A172 (cell line): Measurements from ENCODE around the gene ALCAM. TPM values are rescaled to one million over a fixed set of nuclear protein-coding genes. Genes with fewer than 3 reads are reported as not detected.

Experiments
- DNase-seq: peaks from one replicate; pipeline ENCODE4 v3.0.0-alpha.2; 2015; ENCODE audit warnings: low spot score
- total RNA-seq: library from RNA; depleted of rRNA; stranded (reverse); fragments of >200 nt; shearing (Covaris generic); gene quantifications from 2 replicates; pipeline ENCODE4 v1.2.3, GENCODE V29; 2014

The ALCAM gene
- total RNA-seq, 1 experiment from 2014 or later = 102 TPM

DNA sequence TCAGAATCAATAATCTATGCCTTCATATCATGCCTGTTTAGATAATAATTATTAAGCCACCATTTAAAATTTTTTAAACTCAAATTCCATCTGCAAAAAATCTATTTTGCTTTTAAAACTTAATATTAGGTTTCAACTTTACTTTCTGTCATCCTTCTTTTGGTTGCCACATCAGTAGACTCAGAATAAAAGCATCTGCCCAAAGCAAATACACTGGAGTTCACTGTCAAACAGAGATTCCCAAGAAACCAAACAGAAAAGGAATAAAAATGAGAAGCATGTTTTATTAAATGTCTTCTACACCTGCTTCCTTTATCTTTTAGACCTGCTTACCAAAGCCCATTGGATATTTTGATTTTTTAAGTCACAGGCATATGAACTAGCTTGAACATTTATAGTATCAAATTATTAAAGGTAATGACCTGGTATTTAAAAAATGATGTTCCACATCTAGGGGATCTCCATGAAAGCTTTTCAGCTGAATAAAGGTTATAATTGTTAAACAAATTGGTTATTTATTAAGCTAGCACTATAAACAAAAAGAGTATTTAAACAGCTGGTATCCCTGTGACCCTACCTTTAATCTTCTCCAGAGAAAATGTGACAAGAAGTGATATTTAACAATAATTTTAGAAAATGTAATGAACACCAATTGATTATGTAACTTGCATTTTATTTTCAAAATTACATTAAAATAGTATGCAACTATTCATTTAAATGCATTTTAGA is 62.5 kb downstream of the ALCAM start:
- DNase-seq = no peak

DNA sequence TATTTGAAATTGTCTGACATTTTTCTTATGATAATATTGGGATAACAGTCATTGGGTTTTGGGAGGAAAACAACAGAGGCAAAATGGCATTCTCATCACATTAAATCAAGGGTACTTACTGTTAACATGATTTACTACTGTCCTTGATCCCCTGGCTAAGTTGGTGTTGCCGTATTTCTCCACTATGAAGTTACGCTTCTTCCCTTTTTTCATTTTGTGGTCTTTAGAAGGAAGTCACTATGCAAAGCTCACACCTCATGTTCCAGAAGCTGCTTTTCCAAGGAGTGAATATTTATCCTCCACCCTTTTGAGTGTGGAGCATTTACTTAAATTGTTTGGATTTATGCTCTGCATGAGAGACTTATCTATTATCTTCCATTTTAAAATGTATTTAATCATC is 63.7 kb downstream of the ALCAM start:
- no peak for DNase-seq

DNA sequence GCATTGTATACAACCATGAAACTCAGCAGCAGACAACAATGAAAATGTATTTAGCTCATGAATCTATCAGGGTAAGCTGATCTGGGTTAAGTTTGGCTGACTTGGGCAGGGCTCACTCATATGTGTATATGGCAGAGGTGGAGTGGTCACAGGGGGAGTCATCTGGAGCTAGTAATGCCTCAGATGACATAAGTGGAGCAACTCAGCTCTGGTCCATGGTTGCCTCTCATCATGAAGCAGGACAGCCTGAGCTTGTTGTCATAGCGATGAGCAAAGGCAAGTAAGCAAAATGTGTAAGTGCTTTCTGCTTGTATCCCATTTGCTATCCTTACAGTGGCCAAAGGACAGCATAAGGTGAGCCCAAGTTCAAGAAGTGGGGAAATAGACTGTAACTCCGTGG is 64.5 kb downstream of the ALCAM start:
- no peak for DNase-seq

DNA sequence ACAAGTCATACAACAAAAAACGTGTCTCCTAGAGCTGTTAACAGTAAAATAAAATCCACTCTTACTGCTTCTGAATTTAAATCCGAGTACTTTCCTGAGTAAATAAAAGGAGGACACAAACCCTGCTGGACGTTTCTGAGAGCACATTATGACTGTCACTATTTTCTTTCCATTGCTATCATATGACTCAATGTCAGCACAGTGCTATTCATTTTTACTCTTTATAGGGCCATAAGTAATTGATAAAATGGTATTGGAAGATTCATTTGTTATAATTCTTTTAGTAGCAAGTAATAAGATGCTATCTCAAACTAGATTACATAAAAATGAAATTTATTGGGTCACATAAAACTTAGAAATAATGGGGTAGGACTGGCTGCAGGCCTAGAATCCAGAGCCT is 68.6 kb downstream of the ALCAM start:
- DNase-seq = no peak

DNA sequence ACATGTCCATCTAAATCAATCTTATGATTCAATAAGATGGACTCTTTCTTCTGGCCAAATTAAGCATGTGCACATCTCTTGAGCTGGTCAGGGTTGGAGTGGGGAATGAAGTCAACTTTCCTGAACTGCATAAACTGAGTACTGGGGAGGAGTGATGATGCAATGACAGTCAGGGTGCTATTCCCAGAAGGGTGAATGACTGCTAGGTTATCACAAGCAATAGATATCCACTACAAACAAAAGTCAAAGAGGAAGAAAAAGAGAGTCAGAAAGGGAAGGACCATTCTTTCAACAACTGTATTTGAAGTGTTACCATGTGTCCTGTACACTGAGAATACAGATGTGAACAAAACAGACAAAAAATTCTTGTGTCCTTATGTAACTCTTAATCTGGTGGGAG is 70.0 kb downstream of the ALCAM start:
- no peak for DNase-seq

DNA sequence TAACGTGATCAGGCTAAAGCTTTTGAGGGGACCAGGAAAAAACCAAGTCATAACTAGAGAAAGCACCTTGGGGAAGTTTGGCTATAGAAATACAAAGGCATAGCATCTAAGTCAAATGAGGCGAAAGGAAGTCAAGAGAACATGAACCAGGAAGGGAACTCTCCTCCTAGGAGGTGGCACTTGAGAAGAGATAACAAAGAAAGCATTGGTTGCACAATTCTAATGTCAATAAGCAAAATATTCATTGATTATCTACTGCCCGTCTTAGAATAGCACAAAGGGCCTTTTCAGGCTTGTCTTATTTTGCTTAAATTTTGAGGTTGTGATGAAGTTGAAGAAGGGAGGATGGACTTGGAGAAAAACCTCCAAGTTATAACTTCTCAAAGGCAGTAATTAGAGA is 73.4 kb downstream of the ALCAM start:
- DNase-seq = no peak

DNA sequence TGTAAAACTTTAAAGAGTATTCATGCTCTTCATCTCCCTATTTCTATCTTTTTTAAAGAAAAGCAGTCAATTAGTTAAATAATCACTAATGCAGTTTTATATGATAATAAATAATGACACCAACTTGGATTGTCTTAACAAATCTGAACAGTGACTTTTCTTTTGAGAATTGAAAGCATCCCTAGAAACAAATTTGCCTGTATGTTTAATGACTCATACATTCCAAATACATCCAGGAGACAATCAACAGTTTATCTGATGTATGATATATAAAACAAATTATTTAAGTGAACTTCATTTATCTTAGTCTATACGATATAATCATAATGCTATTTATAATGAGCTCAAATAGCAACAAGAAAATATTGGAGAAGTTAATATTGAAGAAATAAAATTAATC is 78.0 kb downstream of the ALCAM start:
- peak; percentile 5 for DNase-seq

DNA sequence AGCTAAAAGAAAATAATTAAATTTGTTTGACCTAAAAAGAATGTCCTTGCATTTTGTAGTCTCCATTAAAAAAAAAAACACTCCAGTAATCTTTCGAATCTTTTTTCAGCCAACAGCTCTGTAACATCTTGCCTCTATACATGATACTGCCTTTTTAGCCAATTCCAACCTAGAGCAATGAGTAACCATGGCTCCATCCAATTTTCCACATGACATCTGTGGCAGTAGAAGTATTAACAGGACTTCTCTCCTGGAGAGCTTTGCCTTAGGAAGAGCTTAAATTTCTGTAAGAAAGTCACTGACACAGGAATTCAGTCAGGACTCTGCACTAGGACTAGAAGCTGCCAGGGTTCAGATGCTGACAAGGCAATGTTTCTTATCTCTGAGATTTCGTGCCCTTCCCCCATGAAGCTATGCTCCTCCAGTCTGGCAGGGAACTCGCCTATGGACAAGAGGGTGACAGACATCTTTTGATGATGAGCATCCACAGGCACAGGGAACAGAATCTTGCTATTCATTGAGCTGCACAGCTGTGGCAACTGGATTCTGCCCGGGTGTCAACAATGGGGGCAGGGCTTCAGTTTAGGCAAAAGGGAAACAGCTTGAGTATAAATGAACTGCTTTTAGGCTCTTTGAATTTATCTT is 81.8 kb downstream of the ALCAM start:
- DNase-seq = no peak

DNA sequence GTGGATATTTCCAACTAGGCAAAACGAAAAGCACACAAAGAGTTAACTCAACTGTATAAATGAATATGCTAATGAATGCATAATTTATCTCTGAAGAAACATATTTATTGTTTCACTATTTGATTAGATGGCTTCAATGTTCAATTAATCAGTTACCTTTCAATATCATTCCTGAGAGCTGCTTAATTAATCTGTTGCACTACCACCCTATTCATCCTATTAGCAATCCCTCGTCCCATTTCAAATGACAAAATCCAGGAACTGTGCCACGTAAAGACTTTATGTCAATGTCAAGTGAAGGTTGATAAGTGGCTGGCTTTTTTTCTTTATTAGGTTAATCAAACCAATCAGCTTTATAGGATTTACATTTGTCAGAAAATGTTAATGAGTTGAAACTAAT is 82.7 kb downstream of the ALCAM start:
- no peak for DNase-seq

DNA sequence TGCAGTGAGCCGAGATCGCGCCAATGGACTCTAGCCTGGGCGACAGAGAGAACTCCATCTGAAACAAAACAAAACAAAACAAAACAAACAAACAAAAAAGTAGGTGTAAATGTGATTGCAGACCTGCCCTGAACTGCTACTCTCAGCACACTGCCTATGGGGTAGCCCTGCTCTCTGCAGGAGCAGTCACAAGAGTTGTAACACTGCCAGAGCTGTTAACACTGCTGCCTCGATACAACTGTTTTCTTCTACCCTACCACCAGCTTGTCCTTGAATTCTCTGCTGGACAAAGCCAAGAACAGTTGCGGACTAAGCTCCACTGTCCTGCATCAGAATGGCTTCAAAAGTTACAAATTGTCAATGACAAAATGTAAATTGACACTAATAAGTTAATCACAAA is 89.3 kb downstream of the ALCAM start:
- DNase-seq = no peak

DNA sequence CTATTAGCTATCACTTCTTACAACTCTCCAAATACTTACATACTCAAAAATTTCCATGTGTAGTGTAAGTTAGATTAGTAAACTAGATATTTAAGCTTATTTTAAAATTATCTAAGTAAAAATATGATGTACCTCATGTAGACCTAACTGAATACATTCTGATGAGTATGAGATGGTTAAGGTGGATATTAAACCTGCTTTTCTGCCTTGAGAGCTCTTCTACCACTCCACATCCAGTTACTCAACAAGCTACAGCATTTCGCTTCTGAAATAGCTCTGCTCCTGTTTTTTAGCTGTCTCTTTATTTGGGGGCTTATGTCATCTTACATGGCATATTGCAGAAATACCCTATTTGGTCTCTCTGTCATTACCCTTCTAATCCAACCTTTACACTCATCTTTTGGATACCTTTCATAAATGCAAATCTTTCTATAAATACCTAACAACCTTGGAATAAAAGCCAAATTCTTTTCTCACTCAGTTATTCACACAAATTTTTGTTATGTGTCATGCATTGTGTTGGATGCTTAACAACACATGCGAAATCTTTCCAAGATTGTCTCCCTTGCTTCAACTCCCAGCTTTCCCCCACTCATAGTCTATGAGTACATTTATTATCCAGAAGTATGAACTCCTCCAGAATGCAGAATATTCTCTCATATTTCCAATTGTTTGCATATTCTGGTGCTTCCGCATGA is 92.0 kb downstream of the ALCAM start:
- DNase-seq = no peak

DNA sequence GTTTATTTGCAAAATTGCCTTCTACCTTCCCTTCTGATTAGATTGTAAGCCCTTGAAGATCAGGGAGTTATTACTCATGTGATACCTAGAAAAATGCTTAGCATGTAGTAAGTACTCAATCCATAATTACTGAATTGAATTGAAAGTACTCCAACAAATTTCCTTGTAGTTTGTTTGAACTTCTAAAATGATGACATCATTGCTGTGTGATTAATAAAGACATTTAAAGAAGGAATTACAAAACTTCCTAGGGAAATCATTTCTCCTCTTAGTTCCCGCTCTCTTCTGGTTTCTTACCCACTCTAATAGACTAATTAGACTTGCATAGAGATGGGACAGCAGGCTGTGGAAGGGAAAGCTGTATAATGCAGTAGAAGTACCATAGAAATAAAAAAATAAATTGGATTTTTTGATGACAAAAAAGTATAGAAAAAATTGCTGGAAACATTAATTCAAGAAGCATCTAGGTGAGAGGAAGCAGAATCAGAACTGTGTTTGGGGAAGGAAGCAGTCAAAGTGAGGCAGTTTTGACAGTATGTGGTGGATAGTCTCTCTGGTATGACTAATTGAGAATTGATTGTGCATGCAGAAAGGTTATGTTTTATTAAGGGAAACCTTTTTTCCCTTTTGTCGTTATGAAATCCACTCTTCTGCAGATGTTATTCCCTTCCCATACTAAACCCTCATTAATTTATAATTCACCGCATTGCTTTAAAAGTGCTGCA is 93.0 kb downstream of the ALCAM start:
- no peak for DNase-seq

DNA sequence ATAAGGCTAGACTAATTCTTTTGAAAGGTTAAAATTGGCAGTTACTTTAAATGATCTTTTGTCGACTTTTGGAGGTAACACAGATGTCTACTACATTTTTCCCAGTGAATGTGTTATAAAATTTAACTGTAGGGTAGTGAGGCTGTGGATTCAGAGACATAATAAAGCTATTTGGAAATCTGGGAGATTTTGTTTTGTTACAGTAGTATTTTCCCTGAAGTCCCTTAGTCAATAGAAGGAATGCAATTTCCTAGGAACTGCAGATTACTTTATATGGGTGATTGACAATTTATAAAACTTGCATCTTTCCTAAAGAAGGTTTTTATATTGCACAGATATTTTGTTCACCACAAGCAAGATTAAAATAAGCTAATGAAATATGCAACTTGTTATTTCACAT is 96.9 kb downstream of the ALCAM start:
- no peak for DNase-seq

DNA sequence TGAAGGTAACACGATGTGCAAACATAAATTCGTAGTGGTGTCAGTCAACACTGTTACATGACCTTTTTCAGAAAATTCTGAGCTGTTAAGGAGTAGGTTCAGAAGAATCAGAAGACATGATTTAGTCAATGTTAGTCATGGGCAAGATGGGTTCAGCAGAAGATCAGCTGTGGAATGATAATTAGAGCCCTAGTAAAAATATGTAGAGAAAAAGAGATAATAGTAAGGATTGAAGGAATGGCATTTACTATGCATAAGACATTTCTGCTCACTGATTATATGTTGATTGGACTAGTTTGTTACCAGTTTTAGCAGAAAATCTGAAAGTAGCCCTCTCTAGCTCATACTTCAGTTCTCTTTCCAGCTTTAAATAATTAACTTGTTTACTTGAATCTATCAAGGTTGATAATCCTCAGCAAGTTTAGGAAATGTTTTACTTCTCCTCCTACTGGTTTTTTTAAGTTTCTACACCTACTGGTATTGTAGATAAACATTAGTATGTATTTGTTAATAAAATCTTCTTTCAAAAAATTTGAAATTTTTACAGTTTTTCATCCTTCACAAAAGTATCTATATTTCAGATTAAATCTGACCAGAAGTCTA is 98.6 kb downstream of the ALCAM start:
- no peak for DNase-seq

DNA sequence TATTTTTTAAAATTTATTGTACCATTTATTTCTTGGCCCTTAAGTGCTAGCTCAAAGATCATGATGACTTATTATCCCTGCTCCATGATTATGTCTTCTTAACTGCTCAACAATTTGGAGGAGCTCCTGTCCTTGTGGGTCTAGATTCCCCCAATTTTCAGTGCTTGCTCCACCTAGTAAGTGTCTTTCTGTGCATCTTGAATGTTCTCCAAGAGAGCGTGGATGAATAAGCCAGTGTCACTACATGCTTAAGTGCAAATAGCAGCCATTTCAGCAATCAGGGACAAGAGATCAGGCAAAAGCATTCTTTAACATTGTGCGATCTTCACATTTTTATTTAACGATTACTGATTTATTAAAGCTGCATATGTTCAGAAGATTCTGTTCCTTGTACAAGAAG is 99.4 kb downstream of the ALCAM start:
- DNase-seq = no peak

DNA sequence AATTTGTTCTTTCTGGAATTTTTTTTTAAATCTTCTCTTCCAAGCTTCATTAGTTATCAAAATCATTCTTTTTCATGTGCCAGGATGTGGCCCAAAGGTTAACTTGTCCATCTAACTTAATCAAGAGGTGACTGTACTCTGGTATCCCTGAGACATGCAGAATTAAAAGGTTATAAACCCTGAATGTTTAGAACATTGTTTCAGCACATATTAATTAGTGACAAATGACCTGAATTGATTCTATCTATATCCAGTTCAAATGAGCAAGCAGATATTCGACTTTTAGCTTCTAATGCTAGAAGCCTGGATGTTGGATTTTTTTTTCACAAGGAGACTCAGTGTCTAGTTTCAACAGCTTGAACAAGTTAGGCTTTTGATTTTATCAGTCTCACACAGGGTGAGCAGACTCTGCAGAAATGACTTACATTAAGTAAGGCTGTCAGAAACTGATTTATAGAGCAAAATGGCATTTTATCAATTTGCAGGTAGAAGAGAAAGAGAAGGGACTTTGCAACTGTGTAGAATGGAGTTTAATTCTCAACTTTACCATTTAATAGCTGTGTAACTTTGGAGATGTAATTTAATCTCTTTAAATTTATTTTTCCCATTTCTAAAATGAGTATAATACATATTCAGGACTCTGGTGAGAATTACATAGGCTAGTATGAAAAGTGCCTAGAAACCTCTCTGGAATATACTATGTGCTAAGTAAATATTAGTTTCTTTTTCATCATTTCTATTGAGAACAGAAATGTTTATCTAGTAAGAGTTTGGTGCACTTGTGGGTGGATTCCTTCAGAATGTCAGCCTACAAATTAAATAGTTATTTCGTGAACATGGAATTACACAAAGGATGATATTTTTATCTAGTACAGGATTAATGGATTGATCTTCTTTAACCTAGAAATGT is 100.0 kb downstream of the ALCAM start:
- no peak for DNase-seq

DNA sequence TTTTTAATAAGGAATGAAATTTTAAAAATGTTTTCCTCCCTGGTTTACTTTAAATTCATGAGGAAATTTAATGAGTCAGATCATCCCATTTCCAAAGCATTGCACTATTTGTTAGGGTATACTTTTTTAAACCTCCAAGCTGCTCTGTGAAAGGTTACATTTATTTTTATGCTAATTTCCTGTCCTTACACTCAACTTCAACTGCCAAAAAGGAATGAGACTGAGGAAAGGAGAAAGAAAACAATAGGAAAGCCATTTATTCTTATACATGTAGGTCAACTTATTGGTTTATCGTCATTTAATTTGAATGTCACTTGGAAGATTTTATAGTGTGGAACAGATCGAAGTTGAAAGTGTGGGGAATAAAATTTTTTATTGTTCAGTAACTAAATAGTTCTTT is 104.1 kb downstream of the ALCAM start:
- no peak for DNase-seq

DNA sequence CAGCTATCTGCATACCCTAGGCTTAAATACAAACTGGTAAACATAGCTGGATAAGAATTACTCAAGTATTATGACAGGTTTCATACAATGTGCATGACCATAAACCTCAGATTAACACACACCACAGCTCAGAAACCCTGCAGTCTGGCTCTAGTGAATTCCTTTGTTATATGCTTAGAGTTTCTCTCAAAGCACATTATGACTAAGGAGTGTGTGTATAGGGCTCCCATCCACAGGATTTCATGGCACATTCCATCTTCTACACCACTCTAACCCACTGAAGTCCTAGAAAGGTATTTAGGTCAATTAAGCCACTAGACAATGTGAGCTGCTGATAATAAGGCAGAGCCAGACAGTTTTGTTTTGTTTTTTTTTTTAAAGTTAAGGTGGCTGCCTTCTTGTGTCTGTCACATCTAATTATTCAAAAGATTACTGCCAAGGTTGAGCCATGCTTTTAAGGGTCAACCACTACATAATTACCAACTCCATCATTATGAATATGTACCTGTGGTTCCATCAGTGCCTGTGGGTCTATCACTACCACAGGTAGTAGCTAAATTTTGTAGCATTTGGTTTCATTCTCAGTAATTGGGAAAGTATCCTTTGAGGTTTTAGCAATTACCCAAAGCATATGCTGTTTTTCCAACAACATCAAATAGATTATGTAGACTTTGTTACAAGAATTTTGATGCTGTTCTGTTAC is 107.0 kb downstream of the ALCAM start:
- peak; percentile 14 for DNase-seq

DNA sequence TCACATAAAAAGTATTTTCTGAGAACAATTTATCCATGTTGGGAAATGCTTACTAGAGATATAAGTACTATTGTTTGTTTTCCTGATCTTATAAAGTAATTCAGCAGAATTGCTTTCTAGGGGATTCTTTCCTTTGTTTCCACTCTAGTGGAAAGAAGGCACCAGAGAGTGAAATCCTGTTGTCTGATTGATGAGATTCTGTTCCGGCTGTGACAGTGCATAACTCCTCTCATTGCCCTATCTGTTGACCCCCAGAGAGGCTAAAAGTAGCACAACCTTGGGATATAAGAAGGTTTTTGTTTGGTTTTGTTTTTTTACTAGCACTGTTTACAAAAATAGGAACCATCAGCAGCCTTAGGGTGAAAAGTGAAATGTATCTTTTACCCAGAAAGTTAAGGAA is 114.1 kb downstream of the ALCAM start:
- DNase-seq = no peak

DNA sequence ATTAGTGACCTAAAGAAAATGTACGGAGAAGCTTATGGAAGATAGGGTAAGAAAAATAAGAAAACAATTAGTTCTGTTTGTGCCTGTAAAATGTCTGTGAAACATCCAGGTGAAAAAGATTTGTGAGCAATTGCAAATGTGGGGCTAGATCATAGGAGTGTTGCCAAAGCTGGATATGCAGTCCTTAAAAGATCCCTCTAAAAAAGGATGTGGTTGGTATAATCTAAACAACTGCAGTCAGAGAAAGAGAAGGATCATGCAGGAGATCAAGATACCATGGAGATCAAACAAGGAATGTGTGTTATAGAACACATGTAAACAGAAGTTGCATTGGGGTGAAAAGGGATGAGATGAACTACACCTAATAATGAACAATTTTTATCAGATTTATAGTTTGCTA is 116.8 kb downstream of the ALCAM start:
- no peak for DNase-seq
